ENCODE data around the gene KRT7.

The KRT7 gene

DNA sequence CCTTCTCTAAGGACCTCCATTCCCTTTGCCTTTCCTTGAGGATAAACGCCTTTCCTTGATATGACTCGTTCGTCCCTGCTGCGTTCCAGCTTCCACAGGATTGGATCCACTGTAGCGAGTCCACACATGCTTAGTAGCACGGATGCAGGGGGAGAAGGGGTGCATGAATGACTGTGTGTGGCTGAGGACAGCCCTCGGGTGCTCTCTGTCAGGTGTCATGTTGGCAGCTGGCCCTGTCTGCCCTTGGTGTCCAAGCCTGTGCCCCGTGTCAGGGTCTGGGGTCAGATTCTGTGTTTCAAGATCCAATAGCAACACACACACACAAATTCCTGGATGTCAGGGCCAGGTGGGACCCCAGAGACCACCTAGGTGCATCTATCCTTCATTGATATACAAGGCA is 23.7 kb upstream of the KRT7 start:
- DNase-seq (ENCODE audit: low read depth) = no peak
- TF ChIP-seq, protein P1, sequence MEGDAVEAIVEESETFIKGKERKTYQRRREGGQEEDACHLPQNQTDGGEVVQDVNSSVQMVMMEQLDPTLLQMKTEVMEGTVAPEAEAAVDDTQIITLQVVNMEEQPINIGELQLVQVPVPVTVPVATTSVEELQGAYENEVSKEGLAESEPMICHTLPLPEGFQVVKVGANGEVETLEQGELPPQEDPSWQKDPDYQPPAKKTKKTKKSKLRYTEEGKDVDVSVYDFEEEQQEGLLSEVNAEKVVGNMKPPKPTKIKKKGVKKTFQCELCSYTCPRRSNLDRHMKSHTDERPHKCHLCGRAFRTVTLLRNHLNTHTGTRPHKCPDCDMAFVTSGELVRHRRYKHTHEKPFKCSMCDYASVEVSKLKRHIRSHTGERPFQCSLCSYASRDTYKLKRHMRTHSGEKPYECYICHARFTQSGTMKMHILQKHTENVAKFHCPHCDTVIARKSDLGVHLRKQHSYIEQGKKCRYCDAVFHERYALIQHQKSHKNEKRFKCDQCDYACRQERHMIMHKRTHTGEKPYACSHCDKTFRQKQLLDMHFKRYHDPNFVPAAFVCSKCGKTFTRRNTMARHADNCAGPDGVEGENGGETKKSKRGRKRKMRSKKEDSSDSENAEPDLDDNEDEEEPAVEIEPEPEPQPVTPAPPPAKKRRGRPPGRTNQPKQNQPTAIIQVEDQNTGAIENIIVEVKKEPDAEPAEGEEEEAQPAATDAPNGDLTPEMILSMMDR (conservative IDR thresholded peaks at IDR 0.05; ENCODE audit: low read depth, low read length) = no peak
- no peak overlapping the region for H3K4me3 ChIP-seq (ENCODE audit: low read depth, low read length)

DNA sequence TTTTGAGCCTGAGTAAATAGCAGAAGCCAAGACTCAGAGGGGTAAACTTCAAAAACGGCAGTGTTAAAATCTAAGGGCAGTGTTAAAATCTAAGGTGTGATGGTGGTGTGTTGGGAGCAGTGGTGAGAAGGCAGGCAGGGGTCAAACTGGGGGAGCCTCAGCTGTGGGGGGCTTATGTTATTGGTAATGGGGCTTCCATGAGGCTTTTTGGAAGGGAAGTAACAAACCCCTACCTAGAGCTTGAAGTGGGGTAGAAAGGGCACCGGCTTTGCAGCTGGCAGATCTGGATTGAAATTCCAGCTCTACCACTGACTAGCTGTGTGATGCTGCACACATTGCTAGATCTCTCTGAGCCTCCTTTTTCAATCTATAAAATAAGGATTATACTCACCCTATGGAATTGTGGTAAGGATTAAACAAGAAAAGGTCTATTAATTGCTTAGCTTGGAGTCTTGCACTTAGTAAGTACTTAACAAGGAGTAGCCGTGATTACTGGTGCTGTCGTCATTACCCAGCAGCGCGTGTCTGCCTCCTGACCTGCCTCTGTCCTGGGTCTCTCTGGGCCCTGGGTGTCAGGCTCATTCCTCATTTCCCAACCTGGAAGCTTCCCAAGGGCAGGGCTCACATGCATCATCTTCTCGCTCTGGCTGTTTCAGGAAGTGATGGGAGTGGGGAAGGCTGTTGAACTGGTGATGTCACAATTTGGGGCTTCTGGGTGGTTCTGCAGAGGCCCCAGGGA is 22.7 kb upstream of the KRT7 start:
- TF ChIP-seq, protein P1 (conservative IDR thresholded peaks at IDR 0.05; ENCODE audit: low read depth, low read length) = no peak
- no peak overlapping the region for H3K4me3 ChIP-seq (ENCODE audit: low read depth, low read length)
- DNase-seq (ENCODE audit: low read depth) = peak; percentile 75

DNA sequence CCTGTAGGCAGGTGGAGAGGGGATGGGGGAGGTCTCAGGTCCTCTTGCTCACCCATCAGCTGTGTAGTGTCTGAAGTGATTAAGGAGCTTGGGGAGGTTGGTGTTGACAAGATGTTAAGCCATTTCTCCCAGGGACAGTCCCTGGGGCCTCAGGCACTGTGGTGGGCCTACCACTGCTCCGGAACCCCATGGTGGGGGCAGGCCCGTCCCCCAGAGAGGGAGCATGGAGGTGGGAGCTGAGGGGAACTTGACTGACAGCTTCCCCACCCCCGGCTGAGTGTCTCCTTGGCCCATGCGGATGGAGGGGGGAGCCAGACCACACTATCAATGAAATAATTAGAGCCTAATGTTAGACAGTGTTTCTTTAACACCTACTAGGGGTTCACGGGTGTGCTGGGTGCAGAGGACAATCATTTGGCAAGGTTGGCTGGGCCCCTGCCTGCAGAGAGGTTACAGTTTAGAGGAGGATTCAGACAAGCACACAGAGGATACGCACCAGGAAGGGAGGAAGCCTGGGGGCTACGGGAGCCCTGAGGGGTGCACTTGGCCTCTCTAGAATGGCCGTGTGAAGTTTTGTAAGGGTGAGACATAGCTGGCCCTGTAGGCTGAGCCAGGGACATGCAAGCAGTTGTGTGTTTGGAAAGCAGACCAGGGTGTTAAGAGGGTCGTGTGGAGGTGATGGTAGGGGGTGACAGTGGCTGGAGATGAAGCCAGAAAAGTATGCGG is 22.0 kb upstream of the KRT7 start:
- no peak overlapping the region for H3K4me3 ChIP-seq (ENCODE audit: low read depth, low read length)
- TF ChIP-seq, protein P1 (conservative IDR thresholded peaks at IDR 0.05; ENCODE audit: low read depth, low read length) = no peak
- no peak for DNase-seq (ENCODE audit: low read depth)

DNA sequence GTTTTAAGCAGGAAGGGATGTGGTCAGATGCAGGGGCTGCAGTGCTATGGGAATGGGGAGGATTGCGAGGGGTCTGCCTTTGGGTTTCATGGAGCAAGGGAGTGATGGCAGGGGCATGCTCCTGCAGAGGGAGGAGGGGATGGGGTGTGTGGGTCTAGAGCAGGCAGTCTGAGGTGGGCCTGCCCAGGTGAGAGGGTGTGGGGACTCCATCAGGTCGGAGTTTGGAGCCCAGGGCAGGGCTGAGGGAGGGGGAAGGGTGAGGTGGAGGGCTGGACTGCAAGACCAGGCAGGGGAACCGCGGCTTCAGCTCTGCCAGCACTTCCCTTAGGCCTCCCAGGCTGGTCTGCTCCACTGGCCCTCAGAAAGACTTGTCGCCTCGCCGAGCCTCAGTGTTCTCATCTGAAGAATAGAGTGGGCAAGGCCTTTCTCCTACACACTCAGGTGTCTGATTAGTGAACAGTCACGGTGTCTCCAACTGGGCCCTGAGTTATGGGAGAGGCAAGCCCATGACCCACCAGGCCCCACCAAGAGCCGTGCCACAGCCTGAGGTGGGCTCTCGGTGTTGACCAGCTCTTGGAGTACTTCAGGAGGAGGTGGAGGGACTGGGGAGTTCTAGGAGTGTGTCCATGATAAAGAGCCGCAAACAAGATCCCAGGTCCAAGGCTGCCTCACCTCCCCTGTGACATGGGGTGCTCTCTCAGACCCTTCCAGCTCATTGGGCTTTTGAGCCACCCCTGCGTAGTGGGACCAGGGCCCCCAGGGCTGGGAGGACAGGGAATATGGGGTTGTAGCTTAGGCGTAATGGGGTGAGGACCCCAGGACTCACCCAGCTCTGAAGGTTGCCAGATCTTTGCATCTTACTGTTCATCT is 21.1 kb upstream of the KRT7 start:
- TF ChIP-seq, protein P1 (conservative IDR thresholded peaks at IDR 0.05; ENCODE audit: low read depth, low read length) = no peak
- H3K4me3 ChIP-seq (ENCODE audit: low read depth, low read length) = no peak overlapping the region
- DNase-seq (ENCODE audit: low read depth) = no peak

DNA sequence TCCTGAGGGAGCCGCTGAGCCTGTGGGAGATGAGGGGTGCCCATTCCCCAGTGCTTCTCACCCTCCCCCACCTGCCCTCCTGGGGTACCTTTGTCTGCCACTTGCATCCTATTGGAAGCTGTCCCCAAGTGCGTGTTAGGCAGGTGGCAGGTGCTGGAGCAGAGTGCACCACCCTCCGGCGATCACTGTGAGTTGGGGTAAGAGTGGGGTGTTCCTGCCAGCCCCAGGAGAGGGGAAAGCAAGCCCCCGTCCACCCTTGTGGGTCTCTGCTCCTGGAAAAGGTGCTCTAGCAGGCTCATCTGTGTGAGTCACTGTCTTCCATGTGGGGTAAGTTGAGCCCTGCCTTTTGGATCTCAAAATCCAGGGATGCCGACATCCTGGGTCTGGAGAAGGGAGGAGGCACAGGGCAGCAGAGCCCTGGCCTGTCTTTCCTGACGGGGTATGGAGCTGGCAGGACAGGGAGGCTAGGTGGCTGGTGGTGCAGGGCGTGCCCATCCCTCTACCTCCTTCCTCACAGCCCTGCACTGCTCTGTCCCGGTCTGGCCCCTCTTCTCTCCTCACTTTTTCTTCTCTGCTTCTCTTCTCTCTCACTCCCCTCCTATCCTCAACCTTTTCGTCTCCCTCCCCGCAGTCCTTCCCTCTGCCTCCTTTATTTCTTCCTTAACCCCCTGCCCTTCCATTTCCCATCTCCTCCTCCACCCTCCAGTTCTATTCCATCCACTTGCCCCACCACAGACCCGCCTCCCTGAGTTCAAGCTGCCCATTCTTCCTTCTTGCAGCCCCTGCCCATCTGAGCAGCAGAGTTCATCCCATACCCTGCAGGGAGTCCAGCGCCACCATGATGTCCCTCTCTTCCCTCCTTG is 20.1 kb upstream of the KRT7 start:
- no peak overlapping the region for H3K4me3 ChIP-seq (ENCODE audit: low read depth, low read length)
- TF ChIP-seq, protein P1 (conservative IDR thresholded peaks at IDR 0.05; ENCODE audit: low read depth, low read length) = no peak
- no peak for DNase-seq (ENCODE audit: low read depth)

Data from choroid plexus epithelial cell (primary cell).